Endothelial cell of coronary artery (primary cell): Measurements from ENCODE around the gene YEATS2. TPM values are rescaled to one million over a fixed set of nuclear protein-coding genes. Genes with fewer than 3 reads are reported as not detected.

ENCODE experiments used
- total RNA-seq: library from RNA; depleted of rRNA; stranded (reverse); fragments of >200 nt; gene quantifications from 2 replicates; pipeline ENCODE4 v1.2.3, GENCODE V29; 2014

Gene YEATS2
- 34.1 and 50.5 TPM in 2 replicates for total RNA-seq

GRCh38 chr3:183697610-183698317, at the start of gene YEATS2:
Gene YEATS2 (plus strand): TSS chr3:183697797. CDS start chr3:183715163, 17,366 bp downstream.

GRCh38 chr3:183825456-183826161, 128.0 kb downstream of the YEATS2 start, which contains the start of gene MAP6D1:
Gene MAP6D1 (minus strand): TSS chr3:183825577. CDS start chr3:183825547, 30 bp downstream.

Other genes starting within 250 kb of the YEATS2 start
- gene KLHL6, start 142.1 kb upstream of the YEATS2 start, total RNA-seq: 5.9 and 7.5 TPM in 2 replicates
- 69.4 and 73.7 TPM in 2 replicates for gene KLHL24, start 62.2 kb upstream of the YEATS2 start, total RNA-seq
- gene MAP6D1, start 127.8 kb downstream of the YEATS2 start, total RNA-seq: 0.75 and 1.2 TPM in 2 replicates
- gene PARL, start 187.1 kb downstream of the YEATS2 start, total RNA-seq: 35.3 and 37.1 TPM in 2 replicates